Measurements from ENCODE around the gene IGF1R. TPM values are rescaled to one million over a fixed set of nuclear protein-coding genes. Genes with fewer than 3 reads are reported as not detected.

Gene IGF1R
- total and polyA plus RNA-seq, 4 donors, result 17.6 to 34.8 (median 21.0) TPM

- Histone ChIP-seq H3K9me3 (ENCODE audit: control insufficient read depth, insufficient read depth, low read length) (no peaks in the 10 kb centered on the region), H3K27ac (ENCODE audit: low read depth, low read length) (no peak overlapping the region), H3K4me3 (ENCODE audit: low read depth, low read length) (no peak overlapping the region), H3K4me1 (ENCODE audit: control insufficient read depth, insufficient read depth, low read length) (peaks cover 27% of the 10 kb centered on the region), H3K36me3 (ENCODE audit: control insufficient read depth, insufficient read depth, low read length) (no peaks in the 10 kb centered on the region), H3K27me3 (ENCODE audit: control insufficient read depth, insufficient read depth, low read length) (no peaks in the 10 kb centered on the region)
- 98% methylated on average over 4 of the region's 6 CpGs for WGBS (ENCODE audit: insufficient coverage)
- no peak for DNase-seq (ENCODE audit: low read depth in 4 of 6, low spot score in 6 of 6)
These were observed 153.8 kb downstream of the IGF1R start for GRCh38 chr15:98802187-98802586.

GRCh38 chr15:98803228-98804056 lies 155.1 kb downstream of the IGF1R start:
- H3K4me3 ChIP-seq (ENCODE audit: low read depth, low read length), result no peak overlapping the region
- peaks cover 24% of the 10 kb centered on the region for H3K4me1 ChIP-seq (ENCODE audit: control insufficient read depth, insufficient read depth, low read length)
- no peak overlapping the region for H3K27ac ChIP-seq (ENCODE audit: low read depth, low read length)
- H3K36me3 ChIP-seq (ENCODE audit: control insufficient read depth, insufficient read depth, low read length), result no peaks in the 10 kb centered on the region
- no peak for DNase-seq (ENCODE audit: low read depth in 4 of 6, low spot score in 6 of 6)
- WGBS (ENCODE audit: insufficient coverage), result 82% methylated on average over 4 of the region's 14 CpGs
- no peaks in the 10 kb centered on the region for H3K9me3 ChIP-seq (ENCODE audit: control insufficient read depth, insufficient read depth, low read length)
- no peaks in the 10 kb centered on the region for H3K27me3 ChIP-seq (ENCODE audit: control insufficient read depth, insufficient read depth, low read length)

GRCh38 chr15:98804057-98804380 lies 155.7 kb downstream of the IGF1R start:
- H3K36me3 ChIP-seq (ENCODE audit: control insufficient read depth, insufficient read depth, low read length), result no peaks in the 10 kb centered on the region
- H3K4me1 ChIP-seq (ENCODE audit: control insufficient read depth, insufficient read depth, low read length), result peaks cover 26% of the 10 kb centered on the region
- H3K9me3 ChIP-seq (ENCODE audit: control insufficient read depth, insufficient read depth, low read length), result no peaks in the 10 kb centered on the region
- 100% methylated on average over 3 of the region's 5 CpGs for WGBS (ENCODE audit: insufficient coverage)
- no peak for DNase-seq (ENCODE audit: low read depth in 4 of 6, low spot score in 6 of 6)
- H3K4me3 ChIP-seq (ENCODE audit: low read depth, low read length), result no peak overlapping the region
- H3K27me3 ChIP-seq (ENCODE audit: control insufficient read depth, insufficient read depth, low read length), result no peaks in the 10 kb centered on the region
- no peak overlapping the region for H3K27ac ChIP-seq (ENCODE audit: low read depth, low read length)

- Histone ChIP-seq H3K27me3 (ENCODE audit: control insufficient read depth, insufficient read depth, low read length) (no peaks in the 10 kb centered on the region), H3K9me3 (ENCODE audit: control insufficient read depth, insufficient read depth, low read length) (no peaks in the 10 kb centered on the region), H3K27ac (ENCODE audit: low read depth, low read length) (no peak overlapping the region), H3K4me3 (ENCODE audit: low read depth, low read length) (no peak overlapping the region), H3K4me1 (ENCODE audit: control insufficient read depth, insufficient read depth, low read length) (peaks cover 17% of the 10 kb centered on the region), H3K36me3 (ENCODE audit: control insufficient read depth, insufficient read depth, low read length) (no peaks in the 10 kb centered on the region)
- no peak for DNase-seq (ENCODE audit: low read depth in 4 of 6, low spot score in 6 of 6)
- WGBS (ENCODE audit: insufficient coverage), result 79% methylated on average over 11 of the region's 12 CpGs
These were observed 157.3 kb downstream of the IGF1R start for GRCh38 chr15:98805434-98806274.

- WGBS (ENCODE audit: insufficient coverage), result 96% methylated on average over 7 of the region's 9 CpGs
- Histone ChIP-seq H3K36me3 (ENCODE audit: control insufficient read depth, insufficient read depth, low read length) (no peaks in the 10 kb centered on the region), H3K4me1 (ENCODE audit: control insufficient read depth, insufficient read depth, low read length) (peaks cover 9% of the 10 kb centered on the region), H3K4me3 (ENCODE audit: low read depth, low read length) (no peak overlapping the region), H3K27me3 (ENCODE audit: control insufficient read depth, insufficient read depth, low read length) (no peaks in the 10 kb centered on the region), H3K9me3 (ENCODE audit: control insufficient read depth, insufficient read depth, low read length) (no peaks in the 10 kb centered on the region), H3K27ac (ENCODE audit: low read depth, low read length) (no peak overlapping the region)
- no peak for DNase-seq (ENCODE audit: low read depth in 4 of 6, low spot score in 6 of 6)
These were observed 158.0 kb downstream of the IGF1R start for GRCh38 chr15:98806275-98806895.

- peak in 1 of 6 donors; percentile 58 for DNase-seq (ENCODE audit: low read depth in 4 of 6, low spot score in 6 of 6)
- H3K27me3 ChIP-seq (ENCODE audit: control insufficient read depth, insufficient read depth, low read length), result no peaks in the 10 kb centered on the region
- no peak overlapping the region for H3K4me3 ChIP-seq (ENCODE audit: low read depth, low read length)
These were observed 158.9 kb downstream of the IGF1R start for GRCh38 chr15:98807262-98807661.

GRCh38 chr15:98809273-98809672 lies 160.9 kb downstream of the IGF1R start:
- Histone ChIP-seq H3K27ac (ENCODE audit: low read depth, low read length) (no peak overlapping the region), H3K36me3 (ENCODE audit: control insufficient read depth, insufficient read depth, low read length) (no peaks in the 10 kb centered on the region), H3K27me3 (ENCODE audit: control insufficient read depth, insufficient read depth, low read length) (no peaks in the 10 kb centered on the region), H3K4me1 (ENCODE audit: control insufficient read depth, insufficient read depth, low read length) (peaks cover 3% of the 10 kb centered on the region), H3K4me3 (ENCODE audit: low read depth, low read length) (no peak overlapping the region), H3K9me3 (ENCODE audit: control insufficient read depth, insufficient read depth, low read length) (no peaks in the 10 kb centered on the region)
- WGBS (ENCODE audit: insufficient coverage), result 88% methylated on average over 6 of the region's 11 CpGs
- DNase-seq (ENCODE audit: low read depth in 4 of 6, low spot score in 6 of 6), result no peak

More at GRCh38 chr15:98807262-98807661, 158.9 kb downstream of the IGF1R start:
- no peaks in the 10 kb centered on the region for H3K36me3 ChIP-seq (ENCODE audit: control insufficient read depth, insufficient read depth, low read length)
- WGBS (ENCODE audit: insufficient coverage), result 93% methylated on average over 3 of the region's 4 CpGs
- H3K4me1 ChIP-seq (ENCODE audit: control insufficient read depth, insufficient read depth, low read length), result peaks cover 3% of the 10 kb centered on the region
- no peak overlapping the region for H3K27ac ChIP-seq (ENCODE audit: low read depth, low read length)
- H3K9me3 ChIP-seq (ENCODE audit: control insufficient read depth, insufficient read depth, low read length), result no peaks in the 10 kb centered on the region

GRCh38 chr15:98812716-98813446 lies 164.5 kb downstream of the IGF1R start:
- WGBS (ENCODE audit: insufficient coverage), result 86% methylated on average over 5 of the region's 8 CpGs
- no peaks in the 10 kb centered on the region for H3K27me3 ChIP-seq (ENCODE audit: control insufficient read depth, insufficient read depth, low read length)
- H3K27ac ChIP-seq (ENCODE audit: low read depth, low read length), result no peak overlapping the region
- peaks cover 3% of the 10 kb centered on the region for H3K4me1 ChIP-seq (ENCODE audit: control insufficient read depth, insufficient read depth, low read length)
- no peaks in the 10 kb centered on the region for H3K9me3 ChIP-seq (ENCODE audit: control insufficient read depth, insufficient read depth, low read length)
- H3K4me3 ChIP-seq (ENCODE audit: low read depth, low read length), result no peak overlapping the region
- DNase-seq (ENCODE audit: low read depth in 4 of 6, low spot score in 6 of 6), result no peak
- no peaks in the 10 kb centered on the region for H3K36me3 ChIP-seq (ENCODE audit: control insufficient read depth, insufficient read depth, low read length)

- Histone ChIP-seq H3K4me1 (ENCODE audit: control insufficient read depth, insufficient read depth, low read length) (peaks cover 2% of the 10 kb centered on the region), H3K9me3 (ENCODE audit: control insufficient read depth, insufficient read depth, low read length) (no peaks in the 10 kb centered on the region), H3K27ac (ENCODE audit: low read depth, low read length) (no peak overlapping the region), H3K36me3 (ENCODE audit: control insufficient read depth, insufficient read depth, low read length) (no peaks in the 10 kb centered on the region), H3K27me3 (ENCODE audit: control insufficient read depth, insufficient read depth, low read length) (no peaks in the 10 kb centered on the region), H3K4me3 (ENCODE audit: low read depth, low read length) (no peak overlapping the region)
- no peak for DNase-seq (ENCODE audit: low read depth in 4 of 6, low spot score in 6 of 6)
- no CpG with 5 or more reads among the region's 4 CpGs for WGBS (ENCODE audit: insufficient coverage)
These were observed 165.6 kb downstream of the IGF1R start for GRCh38 chr15:98813951-98814350.
